Globus pallidus (tissue), 1 donor: ENCODE results near the gene EIF4B.

Experiments
- DNase-seq: peaks from one replicate; pipeline ENCODE4 v3.0.0-alpha.2; 2015; ENCODE audit warnings: low spot score

The EIF4B gene

DNA sequence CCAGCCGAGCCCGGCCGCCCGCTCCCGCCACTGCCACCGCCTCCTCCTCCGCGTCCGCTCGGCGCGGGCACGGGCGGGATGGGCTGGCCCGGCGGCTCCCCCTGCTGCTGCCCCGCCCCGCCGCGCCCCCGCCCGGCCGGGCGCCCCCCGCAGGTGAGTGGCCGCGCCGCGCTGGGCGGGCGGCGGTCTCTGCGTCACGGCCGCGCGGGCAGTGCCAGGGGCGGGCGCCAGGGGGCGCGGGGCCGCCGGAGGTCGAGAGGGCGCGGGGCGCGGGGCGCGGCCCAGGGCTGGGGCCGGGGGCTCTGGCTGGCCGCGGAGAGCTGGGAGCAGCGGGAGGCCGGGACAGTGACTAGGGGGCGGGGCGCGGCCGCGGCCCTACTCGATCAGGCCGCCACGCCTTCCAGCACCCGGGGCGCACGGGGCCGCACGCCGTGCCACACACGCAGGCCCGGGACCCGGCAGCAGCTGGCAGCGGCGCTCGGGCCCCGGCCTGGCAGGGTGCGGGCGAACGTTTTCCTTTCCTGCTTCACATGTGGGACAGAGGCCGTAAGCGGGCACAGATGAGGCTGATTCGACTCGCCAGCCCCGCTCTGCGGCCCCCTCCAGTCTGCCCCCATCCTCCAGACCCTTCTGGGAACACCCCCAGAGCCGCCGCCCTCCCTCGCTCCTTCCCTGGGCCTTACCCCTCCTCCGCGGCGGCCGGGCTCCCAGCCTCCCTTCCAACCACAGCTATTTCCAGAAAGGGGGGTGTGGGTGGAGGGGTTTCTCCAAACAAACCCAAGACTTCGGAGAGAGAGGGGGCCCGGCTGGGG, 41.2 kb downstream of the EIF4B start:
- DNase-seq = peak; percentile 77

GRCh38 chr12:53048033-53048779, 42.0 kb downstream of the EIF4B start:
- DNase-seq = peak; percentile 74

GRCh38 chr12:53048780-53049401, 42.6 kb downstream of the EIF4B start:
- peak; percentile 60 for DNase-seq

DNA sequence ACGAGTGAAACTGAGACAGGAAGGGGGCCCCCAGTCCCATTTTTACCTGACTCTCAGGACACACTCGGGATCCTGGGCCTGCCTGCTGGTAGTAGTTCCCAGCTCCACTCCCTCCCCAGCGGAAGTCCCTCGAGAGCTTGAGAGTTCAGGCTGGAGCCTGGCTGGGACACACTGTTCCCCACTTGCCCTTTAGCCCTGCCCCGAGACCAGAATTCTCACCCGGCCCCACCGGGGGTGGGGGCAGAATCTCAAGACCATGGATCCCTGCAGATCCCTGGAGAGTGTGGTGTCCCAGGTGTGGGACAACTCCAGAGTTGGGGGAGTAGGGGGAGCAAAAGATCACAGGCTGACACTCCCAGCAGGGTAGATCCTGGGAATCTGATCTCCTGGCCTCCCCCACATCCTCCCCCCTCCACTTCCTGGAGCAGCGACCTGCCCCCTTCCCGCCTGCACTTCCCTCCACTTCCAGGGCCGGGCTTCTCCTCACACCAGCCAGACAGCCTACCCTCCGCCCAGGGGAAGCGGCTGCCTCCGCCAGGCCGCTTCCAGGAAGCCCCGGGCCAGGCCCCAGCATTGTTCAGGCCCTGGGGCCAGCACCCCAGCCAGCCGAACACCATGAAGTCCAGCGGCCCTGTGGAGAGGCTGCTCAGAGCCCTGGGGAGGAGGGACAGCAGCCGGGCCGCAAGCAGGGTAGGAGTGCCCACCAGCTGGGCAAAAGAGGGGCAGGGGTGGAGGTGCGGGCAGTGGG, 43.5 kb downstream of the EIF4B start, which contains the start of gene TNS2:
Gene TNS2, plus strand, starts transcription at position 495 of the 748 bp plus-strand sequence. Its CDS starts 121 bp downstream, at position 616.
- peak; percentile 49 for DNase-seq

DNA sequence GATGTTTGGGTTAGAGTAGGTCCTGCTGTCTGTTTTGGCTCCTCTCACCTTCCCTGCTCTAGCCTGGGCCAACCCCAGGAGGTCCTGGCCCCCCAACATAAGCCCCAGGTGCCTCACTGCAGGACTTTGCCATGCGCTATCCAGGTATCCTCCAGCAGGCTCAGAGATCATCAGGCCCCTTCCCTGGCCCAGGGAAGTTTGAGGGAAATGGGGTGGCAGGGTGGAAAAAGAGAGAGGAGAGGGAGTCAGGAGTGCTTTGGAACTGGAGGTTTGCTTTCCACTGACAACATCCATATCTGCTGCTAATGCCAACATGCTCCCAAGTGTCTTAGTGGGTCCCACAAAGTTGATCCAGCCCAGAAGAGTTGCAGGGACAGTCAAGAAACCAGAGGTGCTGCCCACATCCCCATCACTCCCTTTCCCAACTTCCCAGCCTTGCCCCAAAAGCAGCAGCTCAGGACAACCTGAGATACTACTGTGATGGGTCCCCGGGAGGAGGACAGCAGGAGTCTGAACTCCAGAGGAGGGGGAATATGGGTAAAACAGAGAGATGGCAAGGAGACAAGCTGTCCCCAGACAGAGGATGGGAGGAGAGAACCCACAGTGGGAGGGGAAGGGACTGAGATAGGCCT, 44.3 kb downstream of the EIF4B start:
- no peak for DNase-seq

DNA sequence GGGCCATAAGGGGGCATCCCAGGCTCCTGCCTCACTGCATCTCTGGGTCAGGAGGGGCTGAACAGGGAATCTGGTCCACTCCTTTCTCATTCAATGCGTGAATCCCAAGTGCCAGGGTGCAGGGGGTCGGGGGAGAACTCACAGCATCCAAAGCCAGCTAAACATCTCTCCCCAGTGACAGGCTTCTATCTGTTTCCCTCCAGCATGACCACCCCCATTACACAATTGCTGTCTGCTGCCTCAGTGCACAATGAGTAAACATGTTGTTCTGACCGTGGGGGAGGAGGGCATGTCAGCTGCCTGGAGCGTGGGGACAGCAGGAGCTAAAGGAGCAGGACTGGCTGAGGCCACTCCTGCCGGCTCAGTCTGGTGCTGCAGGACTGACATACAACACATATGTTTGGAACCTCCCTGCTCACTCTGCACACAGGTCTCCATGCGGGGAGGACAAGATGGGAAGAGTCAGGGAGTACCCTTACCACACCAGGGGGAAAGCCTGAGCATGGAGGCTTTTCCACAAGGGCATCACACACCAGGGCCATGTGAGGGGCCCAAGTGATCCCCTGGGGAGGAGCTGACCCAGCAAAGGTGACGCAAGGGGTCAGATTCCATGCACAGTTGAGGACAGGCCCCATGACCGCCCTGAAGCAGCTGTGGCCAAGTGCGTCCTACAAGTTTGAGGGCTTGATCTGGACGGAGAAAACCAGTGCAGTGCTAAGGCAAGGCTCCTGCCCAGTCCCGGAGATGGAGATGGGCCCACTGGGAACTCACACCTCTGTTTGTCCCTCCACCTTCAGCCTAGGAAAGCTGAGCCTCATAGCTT, 45.0 kb downstream of the EIF4B start:
- DNase-seq = peak; percentile 98

DNA sequence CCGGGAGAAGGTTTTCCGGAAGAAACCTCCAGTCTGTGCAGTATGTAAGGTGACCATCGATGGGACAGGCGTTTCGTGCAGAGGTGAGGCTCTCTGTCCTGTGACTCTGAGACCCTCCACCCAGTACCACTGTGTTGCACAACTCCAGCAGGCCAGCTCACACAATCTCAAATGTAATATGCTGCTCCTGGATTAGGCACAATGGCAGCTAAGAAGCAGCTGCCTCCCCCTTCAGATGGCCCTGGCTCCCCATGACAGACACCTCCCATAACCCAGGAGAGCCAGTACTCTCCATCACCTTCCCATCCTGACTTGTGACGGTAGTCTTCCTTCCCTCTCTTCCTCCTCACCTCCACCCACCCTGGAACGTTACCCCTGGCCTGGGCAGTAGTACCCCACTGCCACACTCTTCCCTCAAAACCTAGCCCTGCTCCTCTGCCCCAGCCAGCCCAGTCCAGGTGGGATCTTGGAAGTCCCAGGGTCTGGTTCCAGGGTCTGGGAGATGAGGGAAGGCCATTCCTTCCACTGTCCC, 45.7 kb downstream of the EIF4B start:
- DNase-seq = no peak

DNA sequence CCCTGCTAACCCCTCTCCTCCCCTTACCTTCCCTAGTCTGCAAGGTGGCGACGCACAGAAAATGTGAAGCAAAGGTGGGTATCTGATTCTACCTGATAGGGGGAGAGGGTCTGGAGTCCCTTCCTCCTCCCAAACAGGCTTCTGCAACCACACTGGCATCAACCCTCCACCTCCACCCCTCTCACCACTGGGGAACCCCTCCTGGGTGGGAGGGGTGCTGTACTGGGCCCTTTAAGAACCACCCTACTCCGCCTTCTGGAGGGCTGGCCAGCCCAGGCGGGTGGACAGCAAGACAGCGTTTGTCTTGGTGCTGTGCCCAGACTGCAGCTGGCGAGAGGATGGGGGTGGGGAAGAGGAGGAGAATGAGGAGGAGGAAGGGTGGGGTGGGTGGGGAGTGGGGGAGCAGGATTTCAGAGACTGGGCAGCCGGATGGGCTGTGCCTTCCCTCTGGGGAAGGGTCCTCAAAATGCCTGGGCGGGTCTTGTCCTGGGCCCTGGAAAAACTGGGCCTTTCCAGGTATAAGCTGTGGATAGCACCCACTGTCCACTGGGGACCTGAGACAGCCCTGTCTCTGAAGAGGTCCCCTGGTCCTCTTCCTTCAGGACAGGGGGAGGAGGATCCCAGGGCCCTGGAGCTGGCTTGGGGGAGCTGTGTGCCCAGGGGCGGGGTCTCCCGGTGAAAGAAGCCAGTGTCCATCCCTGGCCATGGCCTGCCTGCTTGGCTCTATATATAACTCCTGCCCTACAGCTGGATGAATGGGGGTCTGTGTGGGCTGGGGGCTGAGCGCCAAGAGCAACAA, 46.4 kb downstream of the EIF4B start:
- peak; percentile 97 for DNase-seq

GRCh38 chr12:53053218-53054111, 47.2 kb downstream of the EIF4B start:
- peak; percentile 81 for DNase-seq

GRCh38 chr12:53054112-53054878, 48.0 kb downstream of the EIF4B start:
- DNase-seq = peak; percentile 97

GRCh38 chr12:53055471-53056266, 49.4 kb downstream of the EIF4B start:
- DNase-seq = no peak

DNA sequence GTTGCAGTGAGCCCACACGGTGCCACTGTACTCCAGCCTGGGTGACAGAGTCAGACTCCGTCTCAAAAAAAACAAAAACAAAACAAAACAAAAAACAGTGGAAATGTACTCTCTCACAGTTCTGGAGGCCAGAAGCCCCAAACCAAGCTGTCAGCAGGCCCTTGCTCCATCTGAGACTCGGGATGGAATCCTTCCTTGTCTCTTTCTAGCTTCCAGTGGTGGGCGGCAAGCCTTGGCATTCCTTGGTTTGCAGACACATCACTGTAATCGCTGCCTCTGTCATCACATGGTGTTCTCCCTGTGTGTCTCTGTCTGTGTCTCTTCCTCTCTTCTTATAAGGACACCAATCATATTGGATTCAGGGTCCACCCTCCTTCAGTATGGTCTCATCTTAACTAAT, 50.0 kb downstream of the EIF4B start:
- DNase-seq = no peak

DNA sequence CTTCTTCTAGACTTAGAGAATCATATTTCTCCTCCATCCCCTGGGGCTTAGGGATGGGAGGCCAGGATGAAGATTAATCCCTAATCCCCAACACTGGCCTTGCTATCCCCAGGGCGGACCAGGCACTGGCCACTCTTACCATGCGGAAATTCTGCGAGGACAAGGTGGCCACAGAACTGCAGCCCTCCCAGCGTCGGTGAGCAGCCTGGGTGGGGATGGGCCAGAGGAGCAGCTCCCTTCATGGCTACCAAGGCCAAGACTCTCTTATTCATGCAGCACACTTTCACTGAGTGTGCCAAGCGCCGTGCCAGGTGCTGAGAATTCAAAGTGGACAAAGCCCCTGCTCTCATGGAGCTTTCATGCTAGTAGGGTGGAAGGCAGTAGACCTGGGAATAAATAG, 50.6 kb downstream of the EIF4B start:
- DNase-seq = no peak

DNA sequence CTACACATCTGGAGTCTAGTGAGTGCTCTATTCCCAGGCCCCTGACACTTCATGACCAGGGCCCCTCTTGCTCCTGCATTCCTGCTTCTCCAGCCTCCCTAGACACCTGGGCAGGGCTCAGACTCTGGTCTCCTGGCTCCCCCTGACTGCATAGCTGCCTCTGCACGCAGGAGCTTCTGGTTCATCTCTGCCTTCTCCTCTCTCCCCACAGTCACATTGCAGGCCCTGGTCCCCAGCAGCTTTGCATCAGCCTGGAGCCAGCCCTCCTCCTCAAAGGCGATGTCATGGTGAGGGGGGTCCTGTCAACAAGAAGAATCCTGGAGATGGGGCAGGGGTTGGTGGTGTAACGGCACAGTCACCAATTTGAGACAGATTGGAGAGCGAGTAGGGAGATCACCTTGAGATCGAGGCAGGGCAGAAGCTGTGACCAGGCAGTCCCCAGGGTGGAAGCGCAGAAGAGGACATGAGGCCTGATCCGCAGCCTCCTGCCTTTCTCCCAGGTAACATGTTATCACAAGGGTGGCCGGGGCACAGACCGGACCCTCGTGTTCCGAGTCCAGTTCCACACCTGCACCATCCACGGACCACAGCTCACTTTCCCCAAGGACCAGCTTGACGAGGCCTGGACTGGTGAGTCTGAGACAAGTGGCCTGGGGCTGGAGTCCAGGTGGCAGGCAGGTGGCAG, 51.7 kb downstream of the EIF4B start:
- no peak for DNase-seq

GRCh38 chr12:53058674-53059433, 52.6 kb downstream of the EIF4B start:
- no peak for DNase-seq
